Measurements from ENCODE around the gene ATP7A. TPM values are rescaled to one million over a fixed set of nuclear protein-coding genes. Genes with fewer than 3 reads are reported as not detected.

The ATP7A gene
- total RNA-seq, 1 experiment from 2014 or later = 6.3 TPM

DNA sequence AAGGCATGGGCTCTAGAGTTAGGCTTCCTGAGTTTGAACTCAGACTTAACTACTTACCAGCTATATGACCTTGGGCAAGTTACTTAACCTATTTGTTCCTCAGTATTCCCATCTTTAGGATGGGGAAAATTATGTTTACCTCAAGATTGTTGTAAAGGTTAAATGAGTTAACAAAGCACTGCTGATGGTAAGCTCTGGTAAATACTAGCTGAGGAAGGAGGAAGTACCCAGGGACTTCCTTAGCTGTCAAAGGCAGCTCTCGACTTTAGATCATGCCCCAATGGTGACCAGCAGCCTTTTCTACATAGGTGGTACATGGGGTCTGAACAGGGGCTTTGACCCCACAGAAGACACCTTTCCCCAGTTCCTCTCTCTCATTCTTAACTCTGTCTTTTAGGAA is 20.1 kb downstream of the ATP7A start:
- ChIA-PET CTCF (no interaction called here), RAD21 (ENCODE audit: low non-redundant PET in 1 of 2, low total read pairs in 2 of 2, uncharacterized antibody in 2 of 2, unreplicated experiment in 2 of 2) (no interaction called here), POLR2A (no interaction called here)
- Histone ChIP-seq H3K4me1 (ENCODE audit: control insufficient read depth in 1 of 2, insufficient read depth in 2 of 2, low read length in 2 of 2) (no peaks in the 10 kb centered on the region), H3K9me3 (ENCODE audit: control insufficient read depth in 1 of 2, insufficient read depth in 1 of 2, low read depth in 1 of 2, low read length in 2 of 2) (no peaks in the 10 kb centered on the region), H3K9ac (ENCODE audit: low read length) (no peak overlapping the region), H3K27ac (ENCODE audit: low read depth, low read length) (no peak overlapping the region), H3K4me3 (replicated peaks in 1 of 2; ENCODE audit: low read depth in 1 of 2, low read length in 2 of 2) (no peak overlapping the region), H3K9me2 (ENCODE audit: insufficient read depth) (no peaks in the 10 kb centered on the region), H2AFZ (ENCODE audit: low read depth, low read length, poor library complexity, severe bottlenecking) (no peak overlapping the region), H3K79me2 (ENCODE audit: insufficient read depth, low read length) (no peaks in the 10 kb centered on the region), H3K36me3 (ENCODE audit: control insufficient read depth in 1 of 2, insufficient read depth in 2 of 2, low read length in 2 of 2) (no peaks in the 10 kb centered on the region), H4K20me1 (ENCODE audit: insufficient read depth) (no peaks in the 10 kb centered on the region), H3K27me3 (ENCODE audit: insufficient read depth, low read length) (no peaks in the 10 kb centered on the region), H3K4me2 (ENCODE audit: low read length) (no peak overlapping the region)
- no peak for ATAC-seq
- intact Hi-C loops (cut with micrococcal nuclease) = no loop called here
- no peak for TF ChIP-seq RAD21 (IDR thresholded peaks at IDR 0.05; ENCODE audit: low read depth)
- no peak for TF ChIP-seq YY1 (IDR thresholded peaks at IDR 0.05; ENCODE audit: extremely low read depth, insufficient replicate concordance, low read depth, low read length)
- TF ChIP-seq FOSL1 (IDR thresholded peaks at IDR 0.05; ENCODE audit: low read depth) = no peak
- TF ChIP-seq EGR1 (IDR thresholded peaks at IDR 0.05; ENCODE audit: low read depth) = no peak
- no peak for TF ChIP-seq SP1 (IDR thresholded peaks at IDR 0.05; ENCODE audit: low read depth)
- no peak for TF ChIP-seq TCF7L2 (IDR thresholded peaks at IDR 0.05; ENCODE audit: borderline replicate concordance, extremely low read depth, insufficient read depth, insufficient read length)
- TF ChIP-seq MAX (IDR thresholded peaks at IDR 0.05) = no peak
- TF ChIP-seq JUND (IDR thresholded peaks at IDR 0.05) = no peak
- TF ChIP-seq ZFX (IDR thresholded peaks at IDR 0.05) = no peak
- no peak for TF ChIP-seq ZNF274 (IDR thresholded peaks at IDR 0.05; ENCODE audit: low read depth, low read length)
- TF ChIP-seq SIN3A (IDR thresholded peaks at IDR 0.05; ENCODE audit: low read depth) = no peak
- TF ChIP-seq POLR2AphosphoS5 (IDR thresholded peaks at IDR 0.05; ENCODE audit: low read depth, low read length) = no peak
- TF ChIP-seq, protein P1, sequence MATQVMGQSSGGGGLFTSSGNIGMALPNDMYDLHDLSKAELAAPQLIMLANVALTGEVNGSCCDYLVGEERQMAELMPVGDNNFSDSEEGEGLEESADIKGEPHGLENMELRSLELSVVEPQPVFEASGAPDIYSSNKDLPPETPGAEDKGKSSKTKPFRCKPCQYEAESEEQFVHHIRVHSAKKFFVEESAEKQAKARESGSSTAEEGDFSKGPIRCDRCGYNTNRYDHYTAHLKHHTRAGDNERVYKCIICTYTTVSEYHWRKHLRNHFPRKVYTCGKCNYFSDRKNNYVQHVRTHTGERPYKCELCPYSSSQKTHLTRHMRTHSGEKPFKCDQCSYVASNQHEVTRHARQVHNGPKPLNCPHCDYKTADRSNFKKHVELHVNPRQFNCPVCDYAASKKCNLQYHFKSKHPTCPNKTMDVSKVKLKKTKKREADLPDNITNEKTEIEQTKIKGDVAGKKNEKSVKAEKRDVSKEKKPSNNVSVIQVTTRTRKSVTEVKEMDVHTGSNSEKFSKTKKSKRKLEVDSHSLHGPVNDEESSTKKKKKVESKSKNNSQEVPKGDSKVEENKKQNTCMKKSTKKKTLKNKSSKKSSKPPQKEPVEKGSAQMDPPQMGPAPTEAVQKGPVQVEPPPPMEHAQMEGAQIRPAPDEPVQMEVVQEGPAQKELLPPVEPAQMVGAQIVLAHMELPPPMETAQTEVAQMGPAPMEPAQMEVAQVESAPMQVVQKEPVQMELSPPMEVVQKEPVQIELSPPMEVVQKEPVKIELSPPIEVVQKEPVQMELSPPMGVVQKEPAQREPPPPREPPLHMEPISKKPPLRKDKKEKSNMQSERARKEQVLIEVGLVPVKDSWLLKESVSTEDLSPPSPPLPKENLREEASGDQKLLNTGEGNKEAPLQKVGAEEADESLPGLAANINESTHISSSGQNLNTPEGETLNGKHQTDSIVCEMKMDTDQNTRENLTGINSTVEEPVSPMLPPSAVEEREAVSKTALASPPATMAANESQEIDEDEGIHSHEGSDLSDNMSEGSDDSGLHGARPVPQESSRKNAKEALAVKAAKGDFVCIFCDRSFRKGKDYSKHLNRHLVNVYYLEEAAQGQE (IDR thresholded peaks at IDR 0.05; ENCODE audit: low read depth) = no peak
- TF ChIP-seq EZH2 (IDR thresholded peaks at IDR 0.05) = no peak
- BruUV-seq (replicated peaks) = no TSS peak
- no peak for DNase-seq (ENCODE audit: low read depth, low spot score)
